Measurements from ENCODE around the gene IRF9. TPM values are rescaled to one million over a fixed set of nuclear protein-coding genes. Genes with fewer than 3 reads are reported as not detected.
A peak's percentile ranks its signal among the peaks of the same experiment; 100 is the strongest.

Gene IRF9, protein sequence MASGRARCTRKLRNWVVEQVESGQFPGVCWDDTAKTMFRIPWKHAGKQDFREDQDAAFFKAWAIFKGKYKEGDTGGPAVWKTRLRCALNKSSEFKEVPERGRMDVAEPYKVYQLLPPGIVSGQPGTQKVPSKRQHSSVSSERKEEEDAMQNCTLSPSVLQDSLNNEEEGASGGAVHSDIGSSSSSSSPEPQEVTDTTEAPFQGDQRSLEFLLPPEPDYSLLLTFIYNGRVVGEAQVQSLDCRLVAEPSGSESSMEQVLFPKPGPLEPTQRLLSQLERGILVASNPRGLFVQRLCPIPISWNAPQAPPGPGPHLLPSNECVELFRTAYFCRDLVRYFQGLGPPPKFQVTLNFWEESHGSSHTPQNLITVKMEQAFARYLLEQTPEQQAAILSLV
- total RNA-seq (2021) (15.6 to 16.2 TPM (median 15.7 TPM) in 3 replicates), Bru-seq, nascent RNA (percentile 31 among the genes with signal in this experiment)
- long read RNA-seq, experiment 1, partial matches to known transcripts, result 1 of 13 reads
- long read RNA-seq, experiment 1, other reads (novel, unspliced or antisense), result 8 of 13 reads
- long read RNA-seq, experiment 2, partial matches to known transcripts, result 3 of 8 reads
- long read RNA-seq, experiment 2, other reads (novel, unspliced or antisense), result 4 of 8 reads
- long read RNA-seq, experiment 3, partial matches to known transcripts, result 0 of 2 reads
- long read RNA-seq, experiment 3, other reads (novel, unspliced or antisense), result 2 of 2 reads

GRCh38 chr14:24160850-24161804 lies at the start of gene IRF9:
Gene IRF9, plus strand, starts transcription at chr14:24161265. Its CDS starts 880 bp downstream, at chr14:24162145.
- H3K27ac Mint-ChIP-seq, result peak within 1 kb of the TSS; percentile 90
- DNase-seq (ENCODE audit: low spot score), result peak; percentile 99
- no peaks in the 10 kb centered on the region for H3K9me3 Mint-ChIP-seq
- peaks cover 34% of the 10 kb centered on the region for H3K36me3 Mint-ChIP-seq
- H3K27me3 Mint-ChIP-seq (ENCODE audit: low read depth), result no peaks in the 10 kb centered on the region
- ChIA-PET CTCF (interaction anchor here (0.6 to 2.7 kb wide), 53 partner anchors 9 to 270 kb away, joined by 3 to 55 read pairs (median 6); partner anchors contain the start of genes CARMIL3, CHMP4A, CIDEB and DCAF11), POLR2A (interaction anchor here (0.5 to 2.3 kb wide), 15 partner anchors 10 to 876 kb away, joined by 3 to 13 read pairs (median 4); partner anchors contain the start of genes CHMP4A, DCAF11, EMC9 and IPO4)
- peak within 1 kb of the TSS; percentile 70 for H3K4me3 Mint-ChIP-seq
- TF ChIP-seq FOXP1 (CRISPR knock-in tag; IDR thresholded peaks at IDR 0.05; ENCODE audit: borderline replicate concordance) (no peak), TP53 (CRISPR knock-in tag; IDR thresholded peaks at IDR 0.05) (no peak), ETV6 (CRISPR knock-in tag; IDR thresholded peaks at IDR 0.05) (peak; percentile 73; the same call in 1 of the 2 replicates), NFATC4 (CRISPR knock-in tag; IDR thresholded peaks at IDR 0.05) (0 out of 2 replicates have a peak, but pooled peaks have one; percentile 46), PRRX2 (CRISPR knock-in tag; IDR thresholded peaks at IDR 0.05) (peak; percentile 62), GABPB1 (CRISPR knock-in tag; IDR thresholded peaks at IDR 0.05) (peak; percentile 96), MAX (CRISPR knock-in tag; IDR thresholded peaks at IDR 0.05) (peak; percentile 50; the same call in 1 of the 2 replicates), ZNF317 (CRISPR knock-in tag; IDR thresholded peaks at IDR 0.05; ENCODE audit: borderline replicate concordance, low read depth) (no peak), ZNF263 (CRISPR knock-in tag; IDR thresholded peaks at IDR 0.05; ENCODE audit: low read depth) (no peak), CREM (CRISPR knock-in tag; IDR thresholded peaks at IDR 0.05) (no peak), SP1 (CRISPR knock-in tag; conservative IDR thresholded peaks at IDR 0.05) (0 out of 2 replicates have a peak, but pooled peaks have one; percentile 46)
- TF ChIP-seq, protein P1, sequence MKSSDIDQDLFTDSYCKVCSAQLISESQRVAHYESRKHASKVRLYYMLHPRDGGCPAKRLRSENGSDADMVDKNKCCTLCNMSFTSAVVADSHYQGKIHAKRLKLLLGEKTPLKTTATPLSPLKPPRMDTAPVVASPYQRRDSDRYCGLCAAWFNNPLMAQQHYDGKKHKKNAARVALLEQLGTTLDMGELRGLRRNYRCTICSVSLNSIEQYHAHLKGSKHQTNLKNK (CRISPR knock-in tag; IDR thresholded peaks at IDR 0.05), result no peak; the same call in 1 of the 2 replicates
- TF ChIP-seq, protein P2, sequence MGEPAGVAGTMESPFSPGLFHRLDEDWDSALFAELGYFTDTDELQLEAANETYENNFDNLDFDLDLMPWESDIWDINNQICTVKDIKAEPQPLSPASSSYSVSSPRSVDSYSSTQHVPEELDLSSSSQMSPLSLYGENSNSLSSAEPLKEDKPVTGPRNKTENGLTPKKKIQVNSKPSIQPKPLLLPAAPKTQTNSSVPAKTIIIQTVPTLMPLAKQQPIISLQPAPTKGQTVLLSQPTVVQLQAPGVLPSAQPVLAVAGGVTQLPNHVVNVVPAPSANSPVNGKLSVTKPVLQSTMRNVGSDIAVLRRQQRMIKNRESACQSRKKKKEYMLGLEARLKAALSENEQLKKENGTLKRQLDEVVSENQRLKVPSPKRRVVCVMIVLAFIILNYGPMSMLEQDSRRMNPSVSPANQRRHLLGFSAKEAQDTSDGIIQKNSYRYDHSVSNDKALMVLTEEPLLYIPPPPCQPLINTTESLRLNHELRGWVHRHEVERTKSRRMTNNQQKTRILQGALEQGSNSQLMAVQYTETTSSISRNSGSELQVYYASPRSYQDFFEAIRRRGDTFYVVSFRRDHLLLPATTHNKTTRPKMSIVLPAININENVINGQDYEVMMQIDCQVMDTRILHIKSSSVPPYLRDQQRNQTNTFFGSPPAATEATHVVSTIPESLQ (CRISPR knock-in tag; IDR thresholded peaks at IDR 0.05), result no peak
- TF ChIP-seq, protein P3, sequence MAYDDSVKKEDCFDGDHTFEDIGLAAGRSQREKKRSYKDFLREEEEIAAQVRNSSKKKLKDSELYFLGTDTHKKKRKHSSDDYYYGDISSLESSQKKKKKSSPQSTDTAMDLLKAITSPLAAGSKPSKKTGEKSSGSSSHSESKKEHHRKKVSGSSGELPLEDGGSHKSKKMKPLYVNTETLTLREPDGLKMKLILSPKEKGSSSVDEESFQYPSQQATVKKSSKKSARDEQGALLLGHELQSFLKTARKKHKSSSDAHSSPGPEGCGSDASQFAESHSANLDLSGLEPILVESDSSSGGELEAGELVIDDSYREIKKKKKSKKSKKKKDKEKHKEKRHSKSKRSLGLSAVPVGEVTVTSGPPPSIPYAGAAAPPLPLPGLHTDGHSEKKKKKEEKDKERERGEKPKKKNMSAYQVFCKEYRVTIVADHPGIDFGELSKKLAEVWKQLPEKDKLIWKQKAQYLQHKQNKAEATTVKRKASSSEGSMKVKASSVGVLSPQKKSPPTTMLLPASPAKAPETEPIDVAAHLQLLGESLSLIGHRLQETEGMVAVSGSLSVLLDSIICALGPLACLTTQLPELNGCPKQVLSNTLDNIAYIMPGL (CRISPR knock-in tag; IDR thresholded peaks at IDR 0.05), result peak; percentile 78; the same call in 1 of the 2 replicates
- TF ChIP-seq, protein P4, sequence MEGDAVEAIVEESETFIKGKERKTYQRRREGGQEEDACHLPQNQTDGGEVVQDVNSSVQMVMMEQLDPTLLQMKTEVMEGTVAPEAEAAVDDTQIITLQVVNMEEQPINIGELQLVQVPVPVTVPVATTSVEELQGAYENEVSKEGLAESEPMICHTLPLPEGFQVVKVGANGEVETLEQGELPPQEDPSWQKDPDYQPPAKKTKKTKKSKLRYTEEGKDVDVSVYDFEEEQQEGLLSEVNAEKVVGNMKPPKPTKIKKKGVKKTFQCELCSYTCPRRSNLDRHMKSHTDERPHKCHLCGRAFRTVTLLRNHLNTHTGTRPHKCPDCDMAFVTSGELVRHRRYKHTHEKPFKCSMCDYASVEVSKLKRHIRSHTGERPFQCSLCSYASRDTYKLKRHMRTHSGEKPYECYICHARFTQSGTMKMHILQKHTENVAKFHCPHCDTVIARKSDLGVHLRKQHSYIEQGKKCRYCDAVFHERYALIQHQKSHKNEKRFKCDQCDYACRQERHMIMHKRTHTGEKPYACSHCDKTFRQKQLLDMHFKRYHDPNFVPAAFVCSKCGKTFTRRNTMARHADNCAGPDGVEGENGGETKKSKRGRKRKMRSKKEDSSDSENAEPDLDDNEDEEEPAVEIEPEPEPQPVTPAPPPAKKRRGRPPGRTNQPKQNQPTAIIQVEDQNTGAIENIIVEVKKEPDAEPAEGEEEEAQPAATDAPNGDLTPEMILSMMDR (IDR thresholded peaks at IDR 0.05), result peak; percentile 91
- TF ChIP-seq, protein P5, sequence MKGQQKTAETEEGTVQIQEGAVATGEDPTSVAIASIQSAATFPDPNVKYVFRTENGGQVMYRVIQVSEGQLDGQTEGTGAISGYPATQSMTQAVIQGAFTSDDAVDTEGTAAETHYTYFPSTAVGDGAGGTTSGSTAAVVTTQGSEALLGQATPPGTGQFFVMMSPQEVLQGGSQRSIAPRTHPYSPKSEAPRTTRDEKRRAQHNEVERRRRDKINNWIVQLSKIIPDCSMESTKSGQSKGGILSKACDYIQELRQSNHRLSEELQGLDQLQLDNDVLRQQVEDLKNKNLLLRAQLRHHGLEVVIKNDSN (CRISPR knock-in tag; IDR thresholded peaks at IDR 0.05), result peak; percentile 95
- TF ChIP-seq, protein P6, sequence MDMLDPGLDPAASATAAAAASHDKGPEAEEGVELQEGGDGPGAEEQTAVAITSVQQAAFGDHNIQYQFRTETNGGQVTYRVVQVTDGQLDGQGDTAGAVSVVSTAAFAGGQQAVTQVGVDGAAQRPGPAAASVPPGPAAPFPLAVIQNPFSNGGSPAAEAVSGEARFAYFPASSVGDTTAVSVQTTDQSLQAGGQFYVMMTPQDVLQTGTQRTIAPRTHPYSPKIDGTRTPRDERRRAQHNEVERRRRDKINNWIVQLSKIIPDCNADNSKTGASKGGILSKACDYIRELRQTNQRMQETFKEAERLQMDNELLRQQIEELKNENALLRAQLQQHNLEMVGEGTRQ (CRISPR knock-in tag; IDR thresholded peaks at IDR 0.05), result peak; percentile 96
- H3K4me1 Mint-ChIP-seq, result peaks cover 13% of the 10 kb centered on the region
- peak; percentile 97 for ATAC-seq

All from WTC11 (cell line).